GM23248 (cell line): Measurements from ENCODE around the gene ARID3B.

Experiments
- EZH2 ChIP-seq: fragments of 200-600 bp; sonication (generic); IDR thresholded peaks from 2 replicates; pipeline ENCODE4 v1.6.1; 2018; ENCODE audit warnings: antibody characterized with exemption, mild to moderate bottlenecking; ENCODE audit not compliant: insufficient read depth, poor library complexity, severe bottlenecking
- EZH2phosphoT487 ChIP-seq: fragments of 200-600 bp; sonication (generic); IDR thresholded peaks from 2 replicates; pipeline ENCODE4 v1.6.1; 2018; ENCODE audit warnings: antibody characterized with exemption, moderate library complexity, mild to moderate bottlenecking, low read depth; ENCODE audit not compliant: insufficient read depth

GRCh38 chr15:74545776-74546656, 5.0 kb downstream of the ARID3B start:
- no peak for TF ChIP-seq EZH2
- 0 out of 2 replicates have a peak, but pooled peaks have one; percentile 76 for TF ChIP-seq EZH2phosphoT487
